ENCODE data around the gene FAM83F.

The FAM83F gene

GRCh38 chr22:40084246-40084645 is 89.5 kb downstream of the FAM83F start:
- Histone ChIP-seq H3K36me3 (ENCODE audit: low read length) (no peaks in the 10 kb centered on the region), H3K79me2 (ENCODE audit: insufficient read depth, low read length) (no peaks in the 10 kb centered on the region), H3K9ac (ENCODE audit: low read length) (no peak overlapping the region), H3K4me2 (ENCODE audit: low read depth, low read length, poor library complexity, severe bottlenecking) (no peak overlapping the region), H3K9me3 (ENCODE audit: insufficient read depth, low read length) (no peaks in the 10 kb centered on the region), H3F3A (ENCODE audit: insufficient read depth) (no peaks in the 10 kb centered on the region), H2AFZ (ENCODE audit: low read depth, low read length, severe bottlenecking) (no peak overlapping the region), H3K27me3 (ENCODE audit: low read length) (no peaks in the 10 kb centered on the region), H4K20me1 (ENCODE audit: low read depth, low read length) (peaks cover 29% of the 10 kb centered on the region), H3K9me2 (replicated peaks; ENCODE audit: insufficient read depth, low read length) (no peaks in the 10 kb centered on the region), H3K27ac (ENCODE audit: low read depth, low read length) (no peak overlapping the region), H3K4me3 (ENCODE audit: insufficient read depth, low read length, poor library complexity, severe bottlenecking) (no peak overlapping the region)
- no peak for TF ChIP-seq CTCF (IDR thresholded peaks at IDR 0.05; ENCODE audit: insufficient read depth, low read length, poor library complexity, severe bottlenecking)
- TF ChIP-seq EZH2phosphoT487 (conservative IDR thresholded peaks at IDR 0.05; ENCODE audit: low read length), result no peak

- H2AFZ ChIP-seq (ENCODE audit: low read depth, low read length, severe bottlenecking), result no peak overlapping the region
- no peaks in the 10 kb centered on the region for H3F3A ChIP-seq (ENCODE audit: insufficient read depth)
- H3K27me3 ChIP-seq (ENCODE audit: low read length), result no peaks in the 10 kb centered on the region
- H3K4me2 ChIP-seq (ENCODE audit: low read depth, low read length, poor library complexity, severe bottlenecking), result no peak overlapping the region
- TF ChIP-seq EZH2phosphoT487 (conservative IDR thresholded peaks at IDR 0.05; ENCODE audit: low read length), result no peak
- no peak for TF ChIP-seq CTCF (IDR thresholded peaks at IDR 0.05; ENCODE audit: insufficient read depth, low read length, poor library complexity, severe bottlenecking)
- no peak overlapping the region for H3K27ac ChIP-seq (ENCODE audit: low read depth, low read length)
- H3K9me3 ChIP-seq (ENCODE audit: insufficient read depth, low read length), result no peaks in the 10 kb centered on the region
- H3K79me2 ChIP-seq (ENCODE audit: insufficient read depth, low read length), result no peaks in the 10 kb centered on the region
- H3K4me3 ChIP-seq (ENCODE audit: insufficient read depth, low read length, poor library complexity, severe bottlenecking), result no peak overlapping the region
- peaks cover 23% of the 10 kb centered on the region for H4K20me1 ChIP-seq (ENCODE audit: low read depth, low read length)
- H3K9me2 ChIP-seq (replicated peaks; ENCODE audit: insufficient read depth, low read length), result no peaks in the 10 kb centered on the region
- H3K9ac ChIP-seq (ENCODE audit: low read length), result no peak overlapping the region
- no peaks in the 10 kb centered on the region for H3K36me3 ChIP-seq (ENCODE audit: low read length)
Observed at GRCh38 chr22:40088818-40089217, 94.1 kb downstream of the FAM83F start.
